ENCODE measurements around the gene SRRM1. TPM values are rescaled to one million over a fixed set of nuclear protein-coding genes. Genes with fewer than 3 reads are reported as not detected.

The SRRM1 gene
- total and polyA plus RNA-seq, 2 of the 8 experiments (the other 6 are each of a cell fraction or from before 2014, with no cell fraction given) = 77.1 to 255 TPM

DNA sequence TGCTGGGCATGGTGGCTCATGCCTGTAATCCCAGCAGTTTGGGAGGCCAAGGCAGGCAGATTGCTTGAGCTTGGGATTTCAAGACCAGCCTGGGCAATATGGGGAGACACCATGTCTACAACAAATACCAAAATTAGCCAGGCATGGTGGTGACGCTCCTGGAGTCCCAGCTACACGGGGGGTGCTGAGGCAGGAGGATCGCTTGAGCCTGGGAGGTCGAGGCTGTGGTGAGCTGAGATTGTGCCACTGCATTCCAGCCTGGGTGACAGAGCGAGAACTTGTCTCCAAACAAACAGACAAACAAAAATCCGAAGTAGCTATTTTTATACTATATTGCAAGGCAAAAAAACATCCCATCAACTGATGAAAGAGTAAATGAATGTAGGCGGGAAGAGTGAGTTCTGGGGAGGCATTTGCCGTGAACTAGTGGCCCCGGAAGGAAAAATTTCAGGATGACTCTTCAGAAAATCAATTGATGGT lies 46.7 kb upstream of the SRRM1 start:
- Histone ChIP-seq H3K14ac (ENCODE audit: insufficient read length) (no peak overlapping the region), H4K5ac (ENCODE audit: insufficient read length, low read depth, low read length) (no peak overlapping the region), H3K36me3 (ENCODE audit: control insufficient read depth in 2 of 4, insufficient read depth in 4 of 4, low read length in 3 of 4) (no peaks in the 10 kb centered on the region), H3K9ac (replicated peaks in 1 of 4; ENCODE audit: extremely low read depth in 1 of 4, low read depth in 3 of 4, low read length in 3 of 4) (no peak overlapping the region), H3K4me1 (replicated peaks in 1 of 4; ENCODE audit: control insufficient read depth in 3 of 4, insufficient read depth in 4 of 4, low read length in 3 of 4) (no peaks in the 10 kb centered on the region), H3K27ac (ENCODE audit: low read depth, low read length) (no peak overlapping the region), H2BK5ac (ENCODE audit: low read depth, low read length) (no peak overlapping the region), H3K4me2 (ENCODE audit: insufficient read depth in 1 of 2, low read depth in 2 of 2, low read length in 2 of 2) (no peak overlapping the region), H2AK5ac (ENCODE audit: low read depth, low read length) (no peak overlapping the region), H2BK15ac (ENCODE audit: low read length) (no peak overlapping the region), H3K23me2 (ENCODE audit: low read depth, low read length) (no peaks in the 10 kb centered on the region), H2BK20ac (ENCODE audit: low read length) (no peak overlapping the region), H4K8ac (ENCODE audit: extremely low read depth, insufficient read depth, low read length) (no peak overlapping the region), H2AFZ (ENCODE audit: low read length) (no peak overlapping the region), H3K9me3 (ENCODE audit: insufficient read depth in 2 of 2, low read depth in 1 of 2, low read length in 1 of 2) (no peaks in the 10 kb centered on the region), H3K56ac (replicated peaks; ENCODE audit: insufficient read length, low read depth, low read length) (no peak overlapping the region), H2BK120ac (replicated peaks; ENCODE audit: low read depth, low read length) (no peak overlapping the region), H3K79me2 (ENCODE audit: control insufficient read depth in 1 of 2, insufficient read depth in 2 of 2, low read length in 2 of 2) (no peaks in the 10 kb centered on the region), H3K18ac (ENCODE audit: extremely low read depth, low read length) (no peak overlapping the region), H3K23ac (ENCODE audit: insufficient read length) (no peak overlapping the region), H2BK12ac (ENCODE audit: low read depth, low read length) (no peak overlapping the region), H3K4ac (replicated peaks; ENCODE audit: insufficient read length, low read depth, low read length) (no peak overlapping the region), H3K27me3 (replicated peaks in 1 of 4; ENCODE audit: control insufficient read depth in 3 of 4, extremely low read depth in 1 of 4, insufficient read depth in 3 of 4, low read length in 3 of 4) (no peaks in the 10 kb centered on the region), H3K79me1 (ENCODE audit: low read depth, low read length) (no peaks in the 10 kb centered on the region), H4K91ac (replicated peaks; ENCODE audit: insufficient read length, low read length) (no peak overlapping the region), H3K4me3 (ENCODE audit: extremely low read depth in 1 of 4, insufficient read depth in 2 of 4, low read depth in 3 of 4, low read length in 4 of 4) (no peak overlapping the region), H4K20me1 (replicated peaks in 1 of 2; ENCODE audit: control insufficient read depth in 1 of 2, insufficient read depth in 2 of 2, low read length in 2 of 2) (no peaks in the 10 kb centered on the region)
- TF ChIP-seq PHF8 (conservative IDR thresholded peaks at IDR 0.05; ENCODE audit: low read depth, low read length) (no peak), TEAD4 (IDR thresholded peaks at IDR 0.05; ENCODE audit: low read depth, low read length) (no peak), ATF2 (IDR thresholded peaks at IDR 0.05; ENCODE audit: low read length) (no peak), USF2 (IDR thresholded peaks at IDR 0.05; ENCODE audit: low read length) (no peak), RBBP5 (IDR thresholded peaks at IDR 0.05; ENCODE audit: borderline replicate concordance, low read depth, low read length) (no peak), NANOG (IDR thresholded peaks at IDR 0.05; ENCODE audit: insufficient read depth, low read depth, low read length, poor library complexity, severe bottlenecking) (no peak)
- TF ChIP-seq, protein P1, sequence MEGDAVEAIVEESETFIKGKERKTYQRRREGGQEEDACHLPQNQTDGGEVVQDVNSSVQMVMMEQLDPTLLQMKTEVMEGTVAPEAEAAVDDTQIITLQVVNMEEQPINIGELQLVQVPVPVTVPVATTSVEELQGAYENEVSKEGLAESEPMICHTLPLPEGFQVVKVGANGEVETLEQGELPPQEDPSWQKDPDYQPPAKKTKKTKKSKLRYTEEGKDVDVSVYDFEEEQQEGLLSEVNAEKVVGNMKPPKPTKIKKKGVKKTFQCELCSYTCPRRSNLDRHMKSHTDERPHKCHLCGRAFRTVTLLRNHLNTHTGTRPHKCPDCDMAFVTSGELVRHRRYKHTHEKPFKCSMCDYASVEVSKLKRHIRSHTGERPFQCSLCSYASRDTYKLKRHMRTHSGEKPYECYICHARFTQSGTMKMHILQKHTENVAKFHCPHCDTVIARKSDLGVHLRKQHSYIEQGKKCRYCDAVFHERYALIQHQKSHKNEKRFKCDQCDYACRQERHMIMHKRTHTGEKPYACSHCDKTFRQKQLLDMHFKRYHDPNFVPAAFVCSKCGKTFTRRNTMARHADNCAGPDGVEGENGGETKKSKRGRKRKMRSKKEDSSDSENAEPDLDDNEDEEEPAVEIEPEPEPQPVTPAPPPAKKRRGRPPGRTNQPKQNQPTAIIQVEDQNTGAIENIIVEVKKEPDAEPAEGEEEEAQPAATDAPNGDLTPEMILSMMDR (IDR thresholded peaks at IDR 0.05; ENCODE audit: control extremely low read depth in 1 of 3, insufficient read depth in 1 of 3, low read depth in 1 of 3, low read length in 3 of 3) = no peak
- POLR2A ChIA-PET (ENCODE audit: partially characterized antibody) = no interaction called here
- DNase-seq (ENCODE audit: low read depth in 1 of 2, low spot score in 2 of 2) = no peak
- CTCF ChIA-PET (ENCODE audit: partially characterized antibody) = interaction anchor here (0.6 to 5.7 kb wide), 9 partner anchors 9 to 396 kb away, joined by 3 to 41 read pairs (median 3); no protein-coding TSS in a partner anchor
- WGBS, 2 experiments (ENCODE audit: extremely low coverage in 1 of 2, insufficient coverage in 1 of 2, insufficient read length in 1 of 2, insufficient replicate concordance in 2 of 2, low coverage in 1 of 2, low lambda C conversion rate in 2 of 2, missing lambda C conversion rate in 1 of 2) = 87% methylated on average over 9 of the region's 9 CpGs; no CpG with 5 or more reads in 1 of the 2 experiments
- FAIRE-seq = no peak

All from H1 (cell line).